ENCODE measurements around the gene INPP5A.
A peak's percentile ranks its signal among the peaks of the same experiment; 100 is the strongest.

Gene INPP5A

GRCh38 chr10:132657748-132658147, 120.2 kb downstream of the INPP5A start:
- Mint-ChIP-seq H3K27ac (no peak overlapping the region), H3K9me3 (peaks cover 7% of the 10 kb centered on the region), H3K4me1 (peaks cover 10% of the 10 kb centered on the region), H3K4me3 (no peak overlapping the region), H3K27me3 (ENCODE audit: low read depth) (no peaks in the 10 kb centered on the region), H3K36me3 (ENCODE audit: low read depth) (peaks cover 32% of the 10 kb centered on the region)
- TF ChIP-seq CTCF (IDR thresholded peaks at IDR 0.05; ENCODE audit: unreplicated experiment in 3 of 3) = no peak

GRCh38 chr10:132658546-132659205, 121.1 kb downstream of the INPP5A start:
- Mint-ChIP-seq H3K4me1 (peaks cover 10% of the 10 kb centered on the region), H3K9me3 (peaks cover 7% of the 10 kb centered on the region), H3K27ac (no peak overlapping the region), H3K27me3 (ENCODE audit: low read depth) (peaks cover 4% of the 10 kb centered on the region), H3K36me3 (ENCODE audit: low read depth) (peaks cover 32% of the 10 kb centered on the region), H3K4me3 (no peak overlapping the region)
- no peak for TF ChIP-seq CTCF (IDR thresholded peaks at IDR 0.05; ENCODE audit: unreplicated experiment in 3 of 3)

DNA sequence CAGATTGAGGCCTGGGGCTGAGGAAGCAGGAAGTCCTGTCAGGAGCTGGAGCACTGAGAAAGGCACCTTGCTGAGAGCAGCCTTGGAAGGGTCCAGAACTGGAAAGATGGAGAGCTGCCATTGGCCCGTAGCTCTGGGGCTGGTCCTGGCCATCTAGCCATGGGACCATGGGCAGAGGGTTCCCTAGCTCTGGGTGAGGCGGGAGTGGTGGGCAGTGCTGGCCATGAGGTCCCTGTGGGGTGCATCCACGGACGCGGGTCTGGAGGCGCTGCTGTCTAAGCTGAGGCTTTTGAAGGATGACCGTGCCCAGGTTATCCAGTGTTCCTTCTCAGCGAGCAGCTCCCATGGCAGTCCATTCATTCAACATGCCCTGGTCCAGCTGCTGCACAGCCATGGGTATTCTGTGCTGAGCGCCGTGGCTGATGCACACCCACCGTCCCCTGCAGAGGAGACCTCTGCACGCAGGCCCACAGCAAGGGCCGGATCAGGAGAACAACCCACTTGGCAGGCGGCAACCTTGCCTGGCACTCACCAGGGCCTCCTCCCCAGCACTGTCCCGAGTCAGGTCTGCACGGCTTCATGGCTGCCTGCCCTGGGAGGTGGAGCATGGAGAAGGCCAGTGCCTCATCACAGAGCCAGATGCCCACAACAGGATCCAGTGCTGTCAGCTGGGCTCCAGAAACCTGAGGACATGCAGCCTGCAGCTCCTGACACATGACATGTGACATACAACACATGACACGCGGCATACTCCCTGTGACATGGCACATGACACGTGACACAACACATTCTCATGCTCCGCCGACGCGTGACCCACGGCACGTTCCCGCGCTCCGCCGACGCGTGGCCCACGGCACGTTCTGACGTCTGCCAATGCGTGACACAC, 121.9 kb downstream of the INPP5A start:
- Mint-ChIP-seq H3K27ac (no peak overlapping the region), H3K4me1 (peaks cover 10% of the 10 kb centered on the region), H3K36me3 (ENCODE audit: low read depth) (peaks cover 36% of the 10 kb centered on the region), H3K4me3 (no peak overlapping the region), H3K9me3 (peaks cover 7% of the 10 kb centered on the region), H3K27me3 (ENCODE audit: low read depth) (peaks cover 11% of the 10 kb centered on the region)
- no peak for TF ChIP-seq CTCF (IDR thresholded peaks at IDR 0.05; ENCODE audit: unreplicated experiment in 3 of 3)

DNA sequence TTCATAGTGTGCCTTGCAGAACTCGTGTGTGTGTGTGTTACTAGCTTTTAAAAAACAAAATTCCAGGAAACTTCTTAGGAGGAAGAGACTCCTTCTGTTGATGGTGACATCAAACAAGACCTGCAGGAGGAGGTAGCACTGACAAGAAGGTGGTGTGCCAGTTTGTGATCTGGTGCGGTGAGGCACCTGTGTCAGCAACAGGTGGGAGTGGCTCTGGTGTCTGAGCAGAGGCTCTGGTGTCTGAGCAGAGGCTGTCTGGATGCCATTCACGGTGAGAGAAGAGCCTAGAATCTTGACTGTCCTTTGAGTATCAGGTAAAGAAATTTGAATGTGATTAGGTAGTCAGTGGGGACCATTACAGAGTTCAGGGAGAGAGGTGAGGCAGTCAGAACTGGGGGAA, 122.8 kb downstream of the INPP5A start:
- H3K27ac Mint-ChIP-seq = no peak overlapping the region
- peaks cover 6% of the 10 kb centered on the region for H3K4me1 Mint-ChIP-seq
- no peak overlapping the region for H3K4me3 Mint-ChIP-seq
- peaks cover 32% of the 10 kb centered on the region for H3K36me3 Mint-ChIP-seq (ENCODE audit: low read depth)
- H3K27me3 Mint-ChIP-seq (ENCODE audit: low read depth) = peaks cover 12% of the 10 kb centered on the region
- no peak for TF ChIP-seq CTCF (IDR thresholded peaks at IDR 0.05; ENCODE audit: unreplicated experiment in 3 of 3)
- H3K9me3 Mint-ChIP-seq = peaks cover 7% of the 10 kb centered on the region

- no peak overlapping the region for H3K4me3 Mint-ChIP-seq
These were observed 124.8 kb downstream of the INPP5A start for GRCh38 chr10:132662186-132662920.

More at GRCh38 chr10:132662186-132662920, 124.8 kb downstream of the INPP5A start:
- Mint-ChIP-seq H3K36me3 (ENCODE audit: low read depth) (peaks cover 32% of the 10 kb centered on the region), H3K27ac (peak overlapping the region in 1 of 3 experiments; percentile 41), H3K9me3 (peaks cover 7% of the 10 kb centered on the region), H3K27me3 (ENCODE audit: low read depth) (peaks cover 22% of the 10 kb centered on the region), H3K4me1 (peaks cover 20% of the 10 kb centered on the region)
- TF ChIP-seq CTCF (IDR thresholded peaks at IDR 0.05; ENCODE audit: unreplicated experiment in 3 of 3) = no peak

Data from nephron (organoid).